ENCODE results near the gene NDRG3.

Gene NDRG3

DNA sequence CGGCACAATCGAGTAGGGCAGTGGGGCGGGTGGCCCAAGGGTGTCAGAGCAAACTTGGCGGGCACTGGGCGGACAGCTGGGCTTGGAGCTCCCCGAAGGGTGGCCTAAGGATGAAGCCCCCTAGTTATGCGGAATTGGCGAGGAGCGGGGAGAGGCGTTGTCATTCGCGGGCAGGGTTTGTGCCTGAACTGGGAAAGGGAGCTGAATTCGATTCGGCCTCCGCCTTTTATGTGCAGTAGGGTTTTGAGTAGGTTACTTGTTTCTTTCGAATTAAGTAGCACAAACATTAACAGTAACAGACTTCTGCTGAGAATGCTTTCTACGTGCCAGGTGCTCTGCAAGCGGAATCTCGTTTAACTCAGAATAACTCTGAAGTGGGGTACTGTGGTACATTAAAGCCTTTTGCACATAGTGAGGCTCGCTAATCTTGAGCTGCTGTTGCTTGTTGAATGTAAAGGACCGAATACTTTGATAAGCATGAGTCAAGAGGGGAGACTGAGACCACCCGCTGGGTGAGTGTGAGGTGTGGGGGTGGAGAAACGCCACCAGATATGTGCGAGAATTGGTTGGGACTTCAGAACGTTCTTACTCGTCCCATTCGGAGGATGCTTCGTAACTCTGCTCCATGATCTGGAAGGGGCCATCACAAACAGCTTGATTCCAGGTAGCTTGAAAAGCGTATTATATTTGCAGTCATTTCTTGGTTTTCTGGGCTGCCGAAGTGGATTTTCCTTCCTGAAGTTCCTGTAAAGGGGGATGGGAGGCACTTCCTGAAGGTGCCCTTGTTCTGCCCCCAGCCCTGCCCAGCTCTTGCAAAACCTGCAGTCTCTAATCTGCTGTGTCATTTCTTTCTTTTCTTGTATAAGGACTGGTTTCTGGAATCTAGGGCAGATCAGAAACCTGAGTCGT, 139.5 kb downstream of the NDRG3 start:
- Histone ChIP-seq H3K4me3 (ENCODE audit: low read depth in 1 of 2, low read length in 2 of 2) (peak overlapping the region; percentile 96 to 98), H3K9me3 (ENCODE audit: control insufficient read depth in 1 of 2, low read length in 2 of 2) (no peaks in the 10 kb centered on the region), H3K4me1 (ENCODE audit: control insufficient read depth in 1 of 2, insufficient read depth in 2 of 2, low read length in 2 of 2) (peaks cover 12 to 16% of the 10 kb centered on the region in 2 donors), H3K27ac (ENCODE audit: low read length) (peak overlapping the region; percentile 94), H3K36me3 (ENCODE audit: control insufficient read depth in 1 of 2, insufficient read depth in 2 of 2, low read length in 2 of 2) (peaks cover 20 to 35% of the 10 kb centered on the region in 2 donors), H3K27me3 (ENCODE audit: low read depth, low read length) (no peaks in the 10 kb centered on the region)

DNA sequence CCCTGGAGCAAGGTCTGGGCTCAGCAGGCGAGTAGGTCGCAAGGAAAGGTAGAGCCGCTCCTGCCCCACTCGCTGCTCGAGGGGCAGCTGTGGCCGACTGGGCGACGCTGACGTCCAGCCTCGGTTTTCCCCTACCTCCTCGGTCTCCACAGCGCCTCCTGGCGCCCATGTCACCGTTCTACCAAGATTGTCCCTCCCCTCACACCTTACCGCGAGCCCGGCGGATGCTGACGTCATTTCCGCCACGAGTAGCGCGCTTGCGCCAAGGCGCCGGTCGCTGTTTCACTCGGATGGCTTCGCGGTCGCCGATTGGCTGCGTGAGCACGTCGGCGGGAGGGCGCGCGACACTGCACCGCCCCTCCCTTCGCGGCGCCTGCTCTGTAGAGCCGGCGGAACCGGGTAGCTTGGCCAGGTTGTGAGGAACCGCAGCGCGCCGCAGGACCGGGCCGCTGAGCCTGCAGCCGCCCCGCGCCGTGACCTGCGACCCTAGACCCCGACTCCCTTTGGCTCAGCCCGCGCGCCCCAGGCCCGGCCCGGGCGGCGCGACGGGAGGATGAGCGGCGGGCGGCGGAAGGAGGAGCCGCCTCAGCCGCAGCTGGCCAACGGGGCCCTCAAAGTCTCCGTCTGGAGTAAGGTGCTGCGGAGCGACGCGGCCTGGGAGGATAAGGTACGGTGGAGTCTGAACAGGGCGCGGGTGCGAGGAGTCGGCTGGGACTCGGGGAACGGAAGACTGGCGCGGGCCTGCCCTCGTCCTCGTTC, 140.3 kb downstream of the NDRG3 start, which contains the start of gene RAB5IF:
RAB5IF (plus strand) TSS at position 381 of the 759 bp plus-strand sequence; CDS start at position 554, 173 bp downstream.
- H3K4me3 ChIP-seq (ENCODE audit: low read depth in 1 of 2, low read length in 2 of 2) = peak within 1 kb of the TSS; percentile 96 to 98
- H3K9me3 ChIP-seq (ENCODE audit: control insufficient read depth in 1 of 2, low read length in 2 of 2) = no peaks in the 10 kb centered on the region
- no peaks in the 10 kb centered on the region for H3K27me3 ChIP-seq (ENCODE audit: low read depth, low read length)
- peak within 1 kb of the TSS; percentile 94 for H3K27ac ChIP-seq (ENCODE audit: low read length)
- H3K36me3 ChIP-seq (ENCODE audit: control insufficient read depth in 1 of 2, insufficient read depth in 2 of 2, low read length in 2 of 2) = peaks cover 15 to 27% of the 10 kb centered on the region in 2 donors
- H3K4me1 ChIP-seq (ENCODE audit: control insufficient read depth in 1 of 2, insufficient read depth in 2 of 2, low read length in 2 of 2) = peaks cover 12 to 16% of the 10 kb centered on the region in 2 donors

DNA sequence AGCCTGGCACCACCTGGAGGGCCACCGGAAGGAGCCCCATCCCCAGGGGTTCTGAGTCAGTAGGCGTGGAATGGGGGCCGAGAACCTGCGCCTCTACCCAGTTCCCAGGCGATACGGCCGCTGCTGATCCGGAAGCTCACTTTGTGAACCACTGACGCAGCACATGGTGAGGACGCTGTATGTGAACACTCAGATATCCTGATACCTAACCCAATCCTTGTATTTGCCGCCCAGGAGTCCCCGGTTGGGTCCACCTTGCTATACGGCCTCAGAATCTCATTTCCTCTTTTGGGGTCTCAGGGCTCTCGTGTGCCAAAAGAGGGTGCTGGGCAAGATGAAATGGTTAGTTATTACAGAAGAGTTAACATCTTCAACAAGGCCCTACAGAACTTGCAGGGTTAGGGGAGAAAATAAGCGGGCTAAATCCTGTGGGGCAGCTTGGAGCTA, 140.9 kb downstream of the NDRG3 start:
- H3K9me3 ChIP-seq (ENCODE audit: control insufficient read depth in 1 of 2, low read length in 2 of 2) = no peaks in the 10 kb centered on the region
- no peaks in the 10 kb centered on the region for H3K27me3 ChIP-seq (ENCODE audit: low read depth, low read length)

More for the DNA sequence above, 140.9 kb downstream of the NDRG3 start:
- Histone ChIP-seq H3K36me3 (ENCODE audit: control insufficient read depth in 1 of 2, insufficient read depth in 2 of 2, low read length in 2 of 2) (peaks cover 15 to 22% of the 10 kb centered on the region in 2 donors), H3K4me1 (ENCODE audit: control insufficient read depth in 1 of 2, insufficient read depth in 2 of 2, low read length in 2 of 2) (peaks cover 12 to 16% of the 10 kb centered on the region in 2 donors), H3K4me3 (ENCODE audit: low read depth in 1 of 2, low read length in 2 of 2) (peak overlapping the region; percentile 44 to 96), H3K27ac (ENCODE audit: low read length) (peak overlapping the region; percentile 89)

Measured in muscle layer of duodenum (tissue), 2 donors.